K562 (cell line): Measurements from ENCODE around the gene CYP2E1. TPM values are rescaled to one million over a fixed set of nuclear protein-coding genes. Genes with fewer than 3 reads are reported as not detected.

Experiments used
- ATAC-seq: fragments of 200-7000 bp; cut with Tn5 transposase; 3 replicates; pipeline ENCODE4 v1.9.1; 2020; ENCODE audit warnings: moderate library complexity
- BruUV-seq: library from RNA; stranded (reverse); fragments of 400-500 nt; replicated peaks from 2 replicates; lab custom pipeline; 2021; lab: Mats Ljungman, UMichigan
- CTCF ChIA-PET: fragments of 300-600 bp; formaldehyde crosslinking; extraction: SDS; loops from one replicate; lab custom pipeline; 2021; ENCODE audit warnings: low intra/inter-chr PET ratio; lab: Yijun Ruan, JAX
- POLR2A ChIA-PET: fragments of 300-600, 350-650 bp; sonication (Branson Sonifier 250); formaldehyde crosslinking; extraction: SDS; loops from one replicate; lab custom pipeline; 2021; ENCODE audit warnings: antibody characterized with exemption, inconsistent platforms; lab: Yijun Ruan, JAX
- DNase-seq, 4 experiments: peaks; one replicate each; pipeline versions ENCODE4 v3.0.0 to v3.0.0-alpha.2; 2011 to 2018; ENCODE audit warnings: low spot score in 3 of 4, mixed read lengths in 3 of 4; ENCODE audit errors: extremely low read depth in 1 of 4
- FAIRE-seq: peaks from 2 replicates; lab custom pipeline; 2011; peaks lifted over from hg19 to GRCh38; lab: Jason Lieb, UNC
- H2AFZ ChIP-seq: 2 replicates; pipeline ENCODE4 v1.6.0; 2011; ENCODE audit warnings: low read depth, low read length, control low read depth, inconsistent platforms
- H3K27ac ChIP-seq: fragments of 200-600 bp; 3 replicates; pipeline ENCODE4 v1.8.0; 2011; ENCODE audit warnings: low read depth, mild to moderate bottlenecking, control low read depth, inconsistent platforms, low read length, moderate library complexity, mixed read lengths; ENCODE audit errors: extremely low read depth
- H3K27me3 ChIP-seq, 2 experiments: fragments of 300-600 bp in 1 of 2; 2 replicates in 1 of 2; 3 replicates in 1 of 2; pipeline versions ENCODE4 v1.6.0 to v1.8.0; 2011; ENCODE audit warnings: inconsistent platforms in 2 of 2, low read length in 2 of 2, mild to moderate bottlenecking in 1 of 2, mixed read lengths in 1 of 2, moderate library complexity in 1 of 2; ENCODE audit not compliant: control insufficient read depth in 2 of 2, insufficient read depth in 2 of 2
- H3K36me3 ChIP-seq: fragments of 300-600 bp; 3 replicates; pipeline ENCODE4 v1.8.0; 2011; ENCODE audit warnings: mild to moderate bottlenecking, low read length, inconsistent platforms; ENCODE audit not compliant: control insufficient read depth, insufficient read depth
- H3K4me1 ChIP-seq, 2 experiments: fragments of 200-600 bp in 1 of 2; replicated peaks in 1 of 2; 2 replicates in 1 of 2; 3 replicates in 1 of 2; pipeline versions ENCODE4 v1.5.1 to v1.8.0; 2011; ENCODE audit warnings: inconsistent platforms in 2 of 2, low read length in 2 of 2, mild to moderate bottlenecking in 1 of 2, mixed read lengths in 1 of 2, moderate library complexity in 1 of 2; ENCODE audit not compliant: control insufficient read depth in 2 of 2, insufficient read depth in 2 of 2
- H3K4me2 ChIP-seq: 2 replicates; pipeline ENCODE4 v1.6.1; 2011; ENCODE audit warnings: low read length, control low read depth, inconsistent platforms, mixed read lengths; ENCODE audit not compliant: insufficient read depth
- H3K4me3 ChIP-seq: fragments of 200-600 bp; sonication (generic), shearing (Covaris generic); 2 replicates; pipeline ENCODE4 v1.5.1; 2016; ENCODE audit warnings: control low read depth, inconsistent platforms
- H3K79me2 ChIP-seq: fragments of 200-600 bp; 3 replicates; pipeline ENCODE4 v1.8.0; 2011; ENCODE audit warnings: low read length, inconsistent platforms; ENCODE audit not compliant: control insufficient read depth, insufficient read depth
- H3K9ac ChIP-seq, 2 experiments: 2 replicates each; pipeline versions ENCODE4 v1.6.0 to v1.6.1; 2011; ENCODE audit warnings: low read depth in 2 of 2, low read length in 2 of 2, control low read depth in 1 of 2, inconsistent platforms in 1 of 2, mild to moderate bottlenecking in 1 of 2, mixed read lengths in 1 of 2; ENCODE audit not compliant: insufficient read depth in 1 of 2
- H3K9me1 ChIP-seq: one replicate; pipeline ENCODE4 v1.6.0; 2011; ENCODE audit warnings: inconsistent platforms, mild to moderate bottlenecking, low read length, moderate library complexity; ENCODE audit not compliant: control insufficient read depth, insufficient read depth
- H3K9me3 ChIP-seq: replicated peaks from 2 replicates; pipeline ENCODE4 v1.5.1; 2011; ENCODE audit warnings: low read depth, low read length, inconsistent platforms; ENCODE audit not compliant: control insufficient read depth, insufficient read depth
- H4K20me1 ChIP-seq: replicated peaks from 2 replicates; pipeline ENCODE4 v1.6.1; 2011; ENCODE audit warnings: low read length, inconsistent platforms, mixed read lengths; ENCODE audit not compliant: control insufficient read depth, insufficient read depth
- DIDO1 ChIP-seq: fragments of 450-650 bp; IDR thresholded peaks from 2 replicates; pipeline ENCODE4 v1.6.1; 2016; ENCODE audit warnings: low read depth, missing biosample characterization, missing genetic modification characterization
- GATAD2B ChIP-seq: fragments of 450-650 bp; IDR thresholded peaks from 2 replicates; pipeline ENCODE4 v1.6.1; 2017; ENCODE audit warnings: mild to moderate bottlenecking, borderline replicate concordance
- HNRNPLL ChIP-seq: fragments of 200-400 bp; formaldehyde crosslinking; IDR thresholded peaks from 2 replicates; pipeline ENCODE4 v1.6.1; 2017; ENCODE audit warnings: low read length, low read depth, mild to moderate bottlenecking; ENCODE audit not compliant: poor library complexity, severe bottlenecking
- NFE2L1 ChIP-seq: fragments of 450-650 bp; IDR thresholded peaks from 2 replicates; pipeline ENCODE4 v1.6.1; 2016; ENCODE audit warnings: missing genetic modification characterization, low read depth, mild to moderate bottlenecking, missing compliant biosample characterization, moderate library complexity, borderline replicate concordance
- PHF8 ChIP-seq: fragments of 200-600 bp; sonication (generic); IDR thresholded peaks from 2 replicates; pipeline ENCODE4 v1.6.1; 2012; ENCODE audit warnings: mixed run types, mild to moderate bottlenecking, inconsistent platforms, low read length, moderate library complexity, borderline replicate concordance
- SRF ChIP-seq, 2 experiments: fragments of 250-450, 450-650 bp in 1 of 2; sonication (Bioruptor Pico) in 1 of 2; sonication (generic) in 1 of 2; formaldehyde crosslinking; IDR thresholded peaks; 2 replicates each; pipeline versions ENCODE4 v1.5.0 to v1.5.1; 2020 to 2022; ENCODE audit warnings: mild to moderate bottlenecking in 1 of 2, missing genetic modification reagents in 1 of 2
- ZC3H8 ChIP-seq: fragments of 450-650 bp; IDR thresholded peaks from 2 replicates; pipeline ENCODE4 v1.6.1; 2017
- ZNF165 ChIP-seq: fragments of 250-450 bp; sonication (Bioruptor Pico); IDR thresholded peaks from 2 replicates; pipeline ENCODE4 v1.4.0; 2020; ENCODE audit warnings: borderline replicate concordance
- ZNF324 ChIP-seq: fragments of 250-450 bp; sonication (Bioruptor Pico); IDR thresholded peaks from 2 replicates; pipeline ENCODE4 v1.4.0; 2020; ENCODE audit warnings: mild to moderate bottlenecking
- ZNF444 ChIP-seq: fragments of 250-450 bp; sonication (Bioruptor Pico); IDR thresholded peaks from 2 replicates; pipeline ENCODE4 v1.4.0; 2020; ENCODE audit warnings: mild to moderate bottlenecking, moderate library complexity
- ZNF551 ChIP-seq: fragments of 250-450 bp; sonication (Bioruptor Pico); IDR thresholded peaks from 2 replicates; pipeline ENCODE4 v1.5.0; 2021; ENCODE audit warnings: mild to moderate bottlenecking, moderate library complexity
- WGBS: fragments of 100-300 bp; shearing (Covaris generic); methylation state at CpG from one replicate; pipeline ENCODE4 v1.1.6; 2016; ENCODE audit warnings: low coverage, mixed read lengths; ENCODE audit not compliant: insufficient coverage; ENCODE audit errors: missing lambda C conversion rate; 5-methylcytosine and 5-hydroxymethylcytosine counted together
- in situ Hi-C: fragments of 300-500 bp; cut with MboI; formaldehyde crosslinking; loops from 4 replicates; pipeline ENCODE4 v1.15.0; 2018; ENCODE audit warnings: inconsistent platforms, mixed read lengths
- intact Hi-C: fragments of 100-400 bp; cut with micrococcal nuclease; formaldehyde crosslinking; loops from 2 replicates; pipeline ENCODE4 v1.14.2; 2022
- polyA plus RNA-seq, 8 experiments: library from polyadenylated mRNA; depleted of rRNA in 4 of 8; stranded (reverse) in 5 of 8; unstranded in 3 of 8; fragments of >200 nt; fragmentation: Nextera tagmentation in 2 of 8; fragmentation: Illumina TruSeq in 1 of 8; extraction: Ambion mirVana in 2 of 8; extraction: Trizol in 1 of 8; gene quantifications; 2 replicates each; pipeline versions ENCODE4 v1.2.1 to v1.2.3, GENCODE V29; 2011 to 2014; ENCODE audit warnings: inconsistent platforms in 1 of 8, missing spikeins in 1 of 8
- total RNA-seq, 7 experiments: library from RNA; depleted of rRNA in 6 of 7; stranded (reverse); fragments of >200 nt in 6 of 7; fragmentation: Illumina TruSeq in 2 of 7; extraction: Trizol in 2 of 7; gene quantifications; 2 replicates each; pipeline versions ENCODE4 v1.2.1 to v1.2.3, GENCODE V29; 2011 to 2021; ENCODE audit warnings: low replicate concordance in 1 of 7
- TF ChIP-seq, protein P1 (sequence below), 2 experiments: fragments of 450-650 bp in 1 of 2; sonication (generic) in 1 of 2; formaldehyde crosslinking in 1 of 2; IDR thresholded peaks; 2 replicates each; pipeline versions ENCODE4 v1.7.1 to v1.9.0; 2016 to 2022; ENCODE audit warnings: inconsistent platforms in 1 of 2, mild to moderate bottlenecking in 1 of 2, missing genetic modification reagents in 1 of 2
- TF ChIP-seq, protein P2 (sequence below): sonication (generic); IDR thresholded peaks from 2 replicates; pipeline ENCODE4 v1.6.1; 2016

CYP2E1 gene
- total and polyA plus RNA-seq, 9 of the 15 experiments (the other 6 are each of a cell fraction or from before 2014, with no cell fraction given): 0.07 to 1.6 (median 0.19) TPM; not detected in 2

DNA sequence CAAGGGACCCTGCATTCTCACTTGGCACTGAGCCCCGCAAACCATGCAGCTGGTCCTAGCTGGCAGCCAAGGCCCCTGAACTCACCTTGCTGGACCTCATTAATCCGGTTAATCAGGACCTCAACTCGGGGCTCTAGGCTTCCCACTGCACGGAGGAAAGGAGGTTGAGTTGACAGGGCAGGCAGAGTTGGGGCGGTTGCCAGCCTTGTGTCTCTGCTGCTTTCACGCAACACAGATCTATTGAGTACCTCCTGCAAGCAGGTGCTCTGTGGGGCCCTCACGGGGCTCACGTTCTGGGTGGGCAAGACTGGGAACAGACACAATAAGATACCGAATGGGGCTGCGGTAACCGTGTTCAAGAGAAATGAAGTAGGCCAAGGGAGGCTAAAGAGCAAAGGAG, 32.1 kb downstream of the CYP2E1 start:
- Histone ChIP-seq H3K27me3 (peaks cover 0 to 9% of the 10 kb centered on the region in 2 experiments; a peak in 1 of 5 replicates), H3K36me3 (no peaks in the 10 kb centered on the region), H3K4me1 (no peaks in the 10 kb centered on the region), H3K9ac (no peak overlapping the region), H4K20me1 (no peaks in the 10 kb centered on the region), H3K4me2 (no peak overlapping the region), H3K27ac (no peak overlapping the region), H3K9me3 (no peaks in the 10 kb centered on the region), H3K4me3 (no peak overlapping the region), H3K79me2 (no peaks in the 10 kb centered on the region), H3K9me1 (no peaks in the 10 kb centered on the region), H2AFZ (no peak overlapping the region)
- ChIA-PET CTCF (no interaction called here), POLR2A (no interaction called here)
- in situ Hi-C loops: loop anchor here (5.0 kb wide), 1 partner anchor 122 kb away; no protein-coding TSS in a partner anchor
- no peak for FAIRE-seq
- no TSS peak for BruUV-seq
- ATAC-seq: no peak
- intact Hi-C loops: loop anchor here (5.0 kb wide), 1 partner anchor 122 kb away; no protein-coding TSS in a partner anchor
- under 1% methylated on average over 11 of the region's 11 CpGs for WGBS
- no peak for DNase-seq
- TF ChIP-seq ZNF165 (CRISPR knock-in tag) (no peak), SRF (CRISPR knock-in tag; IDR thresholded peaks at IDR 0.05) (no peak), DIDO1 (tag) (no peak), NFE2L1 (tag) (no peak), GATAD2B (no peak), ZNF444 (CRISPR knock-in tag) (no peak), ZC3H8 (no peak), HNRNPLL (no peak), ZNF324 (CRISPR knock-in tag) (no peak), ZNF551 (CRISPR knock-in tag) (no peak), PHF8 (no peak)
- TF ChIP-seq, protein P1, sequence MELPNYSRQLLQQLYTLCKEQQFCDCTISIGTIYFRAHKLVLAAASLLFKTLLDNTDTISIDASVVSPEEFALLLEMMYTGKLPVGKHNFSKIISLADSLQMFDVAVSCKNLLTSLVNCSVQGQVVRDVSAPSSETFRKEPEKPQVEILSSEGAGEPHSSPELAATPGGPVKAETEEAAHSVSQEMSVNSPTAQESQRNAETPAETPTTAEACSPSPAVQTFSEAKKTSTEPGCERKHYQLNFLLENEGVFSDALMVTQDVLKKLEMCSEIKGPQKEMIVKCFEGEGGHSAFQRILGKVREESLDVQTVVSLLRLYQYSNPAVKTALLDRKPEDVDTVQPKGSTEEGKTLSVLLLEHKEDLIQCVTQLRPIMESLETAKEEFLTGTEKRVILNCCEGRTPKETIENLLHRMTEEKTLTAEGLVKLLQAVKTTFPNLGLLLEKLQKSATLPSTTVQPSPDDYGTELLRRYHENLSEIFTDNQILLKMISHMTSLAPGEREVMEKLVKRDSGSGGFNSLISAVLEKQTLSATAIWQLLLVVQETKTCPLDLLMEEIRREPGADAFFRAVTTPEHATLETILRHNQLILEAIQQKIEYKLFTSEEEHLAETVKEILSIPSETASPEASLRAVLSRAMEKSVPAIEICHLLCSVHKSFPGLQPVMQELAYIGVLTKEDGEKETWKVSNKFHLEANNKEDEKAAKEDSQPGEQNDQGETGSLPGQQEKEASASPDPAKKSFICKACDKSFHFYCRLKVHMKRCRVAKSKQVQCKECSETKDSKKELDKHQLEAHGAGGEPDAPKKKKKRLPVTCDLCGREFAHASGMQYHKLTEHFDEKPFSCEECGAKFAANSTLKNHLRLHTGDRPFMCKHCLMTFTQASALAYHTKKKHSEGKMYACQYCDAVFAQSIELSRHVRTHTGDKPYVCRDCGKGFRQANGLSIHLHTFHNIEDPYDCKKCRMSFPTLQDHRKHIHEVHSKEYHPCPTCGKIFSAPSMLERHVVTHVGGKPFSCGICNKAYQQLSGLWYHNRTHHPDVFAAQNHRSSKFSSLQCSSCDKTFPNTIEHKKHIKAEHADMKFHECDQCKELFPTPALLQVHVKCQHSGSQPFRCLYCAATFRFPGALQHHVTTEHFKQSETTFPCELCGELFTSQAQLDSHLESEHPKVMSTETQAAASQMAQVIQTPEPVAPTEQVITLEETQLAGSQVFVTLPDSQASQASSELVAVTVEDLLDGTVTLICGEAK (IDR thresholded peaks at IDR 0.05): no peak
- TF ChIP-seq, protein P1 (CRISPR knock-in tag; IDR thresholded peaks at IDR 0.05): no peak
- TF ChIP-seq, protein P2, sequence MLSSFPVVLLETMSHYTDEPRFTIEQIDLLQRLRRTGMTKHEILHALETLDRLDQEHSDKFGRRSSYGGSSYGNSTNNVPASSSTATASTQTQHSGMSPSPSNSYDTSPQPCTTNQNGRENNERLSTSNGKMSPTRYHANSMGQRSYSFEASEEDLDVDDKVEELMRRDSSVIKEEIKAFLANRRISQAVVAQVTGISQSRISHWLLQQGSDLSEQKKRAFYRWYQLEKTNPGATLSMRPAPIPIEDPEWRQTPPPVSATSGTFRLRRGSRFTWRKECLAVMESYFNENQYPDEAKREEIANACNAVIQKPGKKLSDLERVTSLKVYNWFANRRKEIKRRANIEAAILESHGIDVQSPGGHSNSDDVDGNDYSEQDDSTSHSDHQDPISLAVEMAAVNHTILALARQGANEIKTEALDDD: no peak
